Ascending aorta (tissue), 2 donors: ENCODE results near the gene NEGR1. TPM values are rescaled to one million over a fixed set of nuclear protein-coding genes. Genes with fewer than 3 reads are reported as not detected.
A peak's percentile ranks its signal among the peaks of the same experiment; 100 is the strongest.

Experiments
- DNase-seq, 2 donors: peaks; one replicate each; pipeline ENCODE4 v3.0.0-alpha.2; 2019; ENCODE audit warnings: low spot score in 2 of 2
- H3K27ac ChIP-seq, 2 donors: fragments of 200-600 bp; sonication (generic); one replicate each; pipeline ENCODE4 v1.5.1; 2016 to 2017; ENCODE audit warnings: mild to moderate bottlenecking in 1 of 2
- H3K27me3 ChIP-seq: fragments of 200-600 bp; sonication (generic); one replicate; pipeline ENCODE4 v1.5.1; 2017
- H3K36me3 ChIP-seq, 2 donors: fragments of 200-600 bp; sonication (generic); one replicate each; pipeline ENCODE4 v1.5.1; 2016
- H3K4me1 ChIP-seq, 2 donors: fragments of 200-600 bp; sonication (generic); one replicate each; pipeline ENCODE4 v1.5.1; 2016 to 2017; ENCODE audit warnings: mild to moderate bottlenecking in 1 of 2
- H3K4me3 ChIP-seq, 2 donors: fragments of 200-600 bp; sonication (generic); one replicate each; pipeline ENCODE4 v1.5.1; 2016 to 2017; ENCODE audit warnings: mild to moderate bottlenecking in 1 of 2
- H3K9me3 ChIP-seq, 2 donors: fragments of 200-600 bp; sonication (generic); one replicate each; pipeline ENCODE4 v1.5.1; 2016
- CTCF ChIP-seq, 3 experiments: fragments of 200-600 bp in 2 of 3; fragments of 450-650 bp in 1 of 3; sonication (generic) in 2 of 3; IDR thresholded peaks; one replicate each; pipeline ENCODE4 v1.5.1; 2016 to 2019; ENCODE audit warnings: antibody characterized with exemption in 3 of 3, mild to moderate bottlenecking in 1 of 3, moderate library complexity in 1 of 3
- intact Hi-C: fragments of 100-400 bp; cut with DNase I; formaldehyde crosslinking; loops from one replicate; pipeline ENCODE4 v1.15.1; 2023
- total RNA-seq: library from RNA; depleted of rRNA; stranded (reverse); fragments of >200 nt; gene quantifications from one replicate; pipeline ENCODE4 v1.1.0, GENCODE V29; 2016

NEGR1 gene
- total RNA-seq, 1 donor from 2014 or later: 42.8 TPM

GRCh38 chr1:72283307-72284083 is 1.2 kb upstream of the NEGR1 start:
- Histone ChIP-seq H3K4me1 (peaks cover 0 to 5% of the 10 kb centered on the region in 2 donors), H3K36me3 (no peaks in the 10 kb centered on the region), H3K27me3 (no peaks in the 10 kb centered on the region), H3K9me3 (no peaks in the 10 kb centered on the region), H3K4me3 (peak overlapping the region; percentile 78 to 95), H3K27ac (peak overlapping the region; percentile 92 to 95)
- intact Hi-C loops: loop anchor here (2.0 kb wide), 1 partner anchor 99 kb away; no protein-coding TSS in a partner anchor
- no peak for TF ChIP-seq CTCF (IDR thresholded peaks at IDR 0.05)
- peak; percentile 10 to 82 for DNase-seq

GRCh38 chr1:72283022-72283306 is 625 bp upstream of the NEGR1 start:
- H3K27me3 ChIP-seq: no peaks in the 10 kb centered on the region
- peak in 1 of 3 experiments; percentile 7 for TF ChIP-seq CTCF (IDR thresholded peaks at IDR 0.05)
- DNase-seq: no peak
- peaks cover 0 to 5% of the 10 kb centered on the region in 2 donors for H3K4me1 ChIP-seq
- intact Hi-C loops: loop anchor here (2.0 kb wide), 1 partner anchor 98 kb away; no protein-coding TSS in a partner anchor
- peak overlapping the region; percentile 92 to 95 for H3K27ac ChIP-seq
- no peaks in the 10 kb centered on the region for H3K9me3 ChIP-seq
- peak overlapping the region; percentile 78 to 95 for H3K4me3 ChIP-seq
- no peaks in the 10 kb centered on the region for H3K36me3 ChIP-seq

GRCh38 chr1:72281637-72282270 is 585 bp downstream of the NEGR1 start:
- Histone ChIP-seq H3K9me3 (no peaks in the 10 kb centered on the region), H3K27me3 (no peaks in the 10 kb centered on the region), H3K36me3 (no peaks in the 10 kb centered on the region), H3K4me1 (peaks cover 0 to 5% of the 10 kb centered on the region in 2 donors), H3K4me3 (peak overlapping the region; percentile 78 to 95), H3K27ac (peak overlapping the region; percentile 92 to 95)
- DNase-seq: no peak
- intact Hi-C loops: loop anchor here (2.0 kb wide), 1 partner anchor 97 kb away; no protein-coding TSS in a partner anchor
- TF ChIP-seq CTCF (IDR thresholded peaks at IDR 0.05): no peak

- Histone ChIP-seq H3K27ac (peak overlapping the region; percentile 92 to 95), H3K27me3 (no peaks in the 10 kb centered on the region), H3K4me3 (peak overlapping the region; percentile 78 to 95), H3K4me1 (peaks cover 0 to 5% of the 10 kb centered on the region in 2 donors), H3K36me3 (no peaks in the 10 kb centered on the region), H3K9me3 (no peaks in the 10 kb centered on the region)
- intact Hi-C loops: no loop called here
- TF ChIP-seq CTCF (IDR thresholded peaks at IDR 0.05): no peak
- no peak for DNase-seq
These were observed 1.2 kb downstream of the NEGR1 start for GRCh38 chr1:72281144-72281543.

GRCh38 chr1:72280711-72281110 is 1.6 kb downstream of the NEGR1 start:
- H3K4me1 ChIP-seq: peaks cover 0 to 5% of the 10 kb centered on the region in 2 donors
- H3K27me3 ChIP-seq: no peaks in the 10 kb centered on the region
- intact Hi-C loops: no loop called here
- no peak for TF ChIP-seq CTCF (IDR thresholded peaks at IDR 0.05)
- H3K36me3 ChIP-seq: no peaks in the 10 kb centered on the region
- no peak for DNase-seq
- peak overlapping the region; percentile 13 to 92 for H3K27ac ChIP-seq
- peak overlapping the region; percentile 78 to 95 for H3K4me3 ChIP-seq
- H3K9me3 ChIP-seq: no peaks in the 10 kb centered on the region
